HG02852 (cell line): ENCODE measurements around the gene PURB.
"Not testable (repeated sequence)": the region's sequence is repeated elsewhere in the genome, so short reads cannot be mapped to it uniquely, and the experiment has no call there.

ENCODE experiments used
- ATAC-seq: cut with Tn5 transposase; IDR thresholded peaks from one replicate; pipeline ENCODE4 v1.9.1; 2021; ENCODE audit warnings: mild to moderate bottlenecking, moderate library complexity; ENCODE audit not compliant: unreplicated experiment

PURB gene

DNA sequence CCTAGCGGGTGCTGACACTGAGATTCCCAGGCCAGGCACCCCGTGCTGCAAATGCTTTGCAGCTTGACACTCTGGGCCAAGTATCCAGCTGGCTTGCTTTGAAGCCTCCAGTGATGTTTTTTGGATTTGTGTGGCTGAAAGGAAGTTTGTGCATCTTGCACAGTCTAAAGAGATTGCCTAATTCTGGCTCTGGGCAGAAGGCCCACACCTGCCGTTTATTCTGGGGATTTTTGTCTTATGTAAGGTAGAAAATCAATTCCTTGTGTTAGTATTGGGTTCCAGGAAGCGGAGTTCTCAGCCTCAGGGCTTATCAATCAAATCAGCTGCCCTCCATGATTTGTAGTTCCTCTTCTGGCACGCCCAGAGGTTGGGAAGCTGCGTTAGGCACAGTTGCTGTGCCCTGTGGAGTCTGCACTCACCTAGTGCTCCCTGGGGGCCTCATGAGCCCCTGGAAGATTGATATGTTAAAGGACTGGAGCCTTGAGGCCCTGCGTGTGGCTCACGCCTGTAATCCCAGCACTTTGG lies 8.4 kb upstream of the PURB start:
- no peak for ATAC-seq

DNA sequence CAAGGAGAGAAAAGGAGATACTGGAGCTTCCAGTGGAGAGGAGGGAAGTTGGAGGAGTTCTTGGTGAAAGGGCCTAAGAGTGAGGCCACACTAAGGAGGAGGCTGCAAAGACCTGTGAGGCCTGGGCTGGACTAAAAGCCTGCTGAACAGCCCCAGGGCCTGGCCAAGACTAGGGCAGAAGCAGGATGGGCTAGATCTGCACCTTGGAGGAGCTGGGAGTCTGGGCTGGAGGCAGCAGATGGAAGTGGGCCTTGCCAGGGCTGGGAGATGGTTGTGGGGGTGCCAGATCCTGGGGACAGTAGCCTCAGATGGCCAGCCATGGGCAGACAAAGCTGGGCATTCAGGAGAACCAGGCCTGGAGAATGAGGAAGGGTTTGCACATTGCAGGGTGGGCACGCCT lies 6.5 kb upstream of the PURB start:
- ATAC-seq, result no peak

- no peak for ATAC-seq
Measured at GRCh38 chr7:44891372-44891771, 6.0 kb upstream of the PURB start.

- no peak for ATAC-seq
Measured at GRCh38 chr7:44889086-44889781, 3.9 kb upstream of the PURB start.

GRCh38 chr7:44887293-44887692 lies 2.0 kb upstream of the PURB start:
- ATAC-seq, result no peak

- peak; percentile 17 for ATAC-seq
Measured at GRCh38 chr7:44884621-44885393, 523 bp downstream of the PURB start.

GRCh38 chr7:44883961-44884620 lies 1.2 kb downstream of the PURB start:
- ATAC-seq, result no peak

DNA sequence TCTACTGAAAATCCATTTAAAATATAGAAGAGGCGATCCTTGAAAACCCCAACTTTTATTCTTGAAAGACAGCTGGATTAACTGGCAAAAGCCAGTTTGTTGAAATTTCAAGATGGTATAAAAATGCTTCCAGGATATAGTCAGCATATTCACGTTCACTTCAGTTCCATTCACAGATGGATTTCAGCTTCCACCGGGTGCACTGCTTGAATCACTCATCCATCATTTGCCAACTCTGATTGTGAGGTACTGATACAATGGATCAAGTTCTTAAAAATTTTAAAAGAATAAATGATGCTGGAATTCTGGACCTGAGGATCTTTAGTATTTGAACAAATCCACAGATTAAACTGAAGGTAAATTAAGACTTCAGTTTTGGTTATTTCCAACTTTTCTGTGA lies 2.4 kb downstream of the PURB start:
- ATAC-seq, result no peak

- ATAC-seq, result no peak
Measured at GRCh38 chr7:44881610-44882009, 3.7 kb downstream of the PURB start.

GRCh38 chr7:44881066-44881600 lies 4.2 kb downstream of the PURB start:
- no peak for ATAC-seq

- no peak for ATAC-seq
Measured at GRCh38 chr7:44880317-44881018, 4.9 kb downstream of the PURB start.

DNA sequence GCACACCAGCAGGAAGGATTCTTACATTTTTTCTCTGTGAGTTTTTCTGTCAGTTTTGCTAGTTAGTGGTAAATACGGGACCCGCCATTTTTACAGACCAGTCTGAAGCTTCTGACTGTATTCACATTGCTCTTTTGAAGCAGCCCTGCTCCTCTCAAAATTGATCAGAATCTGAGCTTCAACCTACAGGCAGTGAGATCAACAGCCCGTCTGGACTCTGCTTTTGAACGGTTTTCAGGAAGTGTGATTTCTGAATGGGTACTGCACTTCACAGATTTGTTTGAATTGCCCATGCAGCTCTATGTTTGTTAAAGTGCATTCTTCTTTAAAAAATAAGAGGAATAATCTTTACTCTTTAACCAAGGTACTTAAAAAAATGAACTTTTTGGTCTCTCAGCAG lies 8.9 kb downstream of the PURB start:
- ATAC-seq, result no peak

GRCh38 chr7:44875241-44875640 lies 10.1 kb downstream of the PURB start:
- no peak for ATAC-seq

GRCh38 chr7:44872787-44873186 lies 12.5 kb downstream of the PURB start:
- ATAC-seq, result no peak

DNA sequence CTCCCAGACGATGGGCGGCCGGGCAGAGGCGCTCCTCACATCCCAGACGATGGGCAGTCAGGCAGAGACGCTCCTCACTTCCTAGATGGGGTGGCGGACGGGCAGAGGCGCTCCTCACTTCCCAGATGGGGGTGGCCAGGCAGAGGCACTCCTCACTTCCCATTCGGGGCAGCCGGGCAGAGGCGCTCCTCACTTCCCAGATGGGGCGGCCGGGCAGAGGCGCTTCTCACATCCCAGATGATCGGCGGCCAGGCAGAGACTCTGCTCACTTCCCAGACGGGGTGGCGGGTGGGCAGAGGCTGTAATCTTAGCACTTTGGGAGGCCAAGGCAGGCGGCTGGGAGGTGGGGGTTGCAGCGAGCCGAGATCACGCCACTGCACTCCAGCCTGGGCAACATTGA lies 13.4 kb downstream of the PURB start:
- ATAC-seq, result not testable (repeated sequence)

- not testable (repeated sequence) for ATAC-seq
Measured at GRCh38 chr7:44870780-44871179, 14.6 kb downstream of the PURB start.

DNA sequence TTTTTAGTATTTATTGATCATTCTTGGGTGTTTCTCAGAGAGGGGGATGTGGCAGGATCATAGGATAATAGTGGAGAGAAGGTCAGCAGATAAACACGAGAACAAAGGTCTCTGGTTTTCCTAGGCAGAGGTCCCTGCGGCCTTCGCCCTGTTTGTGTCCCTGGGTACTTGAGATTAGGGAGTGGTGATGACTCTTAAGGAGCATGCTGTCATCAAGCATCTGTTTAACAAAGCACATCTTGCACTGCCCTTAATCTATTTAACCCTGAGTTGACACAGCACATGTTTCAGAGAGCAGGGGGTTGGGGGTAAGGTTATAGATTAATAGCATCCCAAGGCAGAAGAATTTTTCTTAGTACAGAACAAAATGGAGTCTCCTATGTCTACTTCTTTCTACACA lies 15.0 kb downstream of the PURB start:
- not testable (repeated sequence) for ATAC-seq

- no peak for ATAC-seq
Measured at GRCh38 chr7:44867073-44867995, 18.0 kb downstream of the PURB start.

DNA sequence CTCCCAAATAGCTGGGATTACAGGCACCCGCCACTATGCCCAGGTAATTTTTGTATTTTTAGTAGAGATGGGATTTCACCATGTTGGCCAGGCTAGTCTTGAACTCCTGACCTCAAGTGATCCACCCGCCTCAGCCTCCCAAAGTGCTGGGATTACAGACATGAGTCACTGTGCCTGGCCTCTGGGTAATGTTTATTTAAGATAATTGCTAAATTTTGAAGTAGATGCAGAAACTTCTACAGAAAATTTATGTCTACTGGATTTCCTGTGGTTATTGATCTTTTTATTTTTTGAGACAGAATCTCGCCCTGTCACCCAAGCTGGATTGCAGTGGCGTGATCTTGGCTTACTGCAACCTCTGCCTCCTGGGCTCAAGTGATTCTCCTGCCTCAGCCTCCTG lies 23.4 kb downstream of the PURB start:
- not testable (repeated sequence) for ATAC-seq

DNA sequence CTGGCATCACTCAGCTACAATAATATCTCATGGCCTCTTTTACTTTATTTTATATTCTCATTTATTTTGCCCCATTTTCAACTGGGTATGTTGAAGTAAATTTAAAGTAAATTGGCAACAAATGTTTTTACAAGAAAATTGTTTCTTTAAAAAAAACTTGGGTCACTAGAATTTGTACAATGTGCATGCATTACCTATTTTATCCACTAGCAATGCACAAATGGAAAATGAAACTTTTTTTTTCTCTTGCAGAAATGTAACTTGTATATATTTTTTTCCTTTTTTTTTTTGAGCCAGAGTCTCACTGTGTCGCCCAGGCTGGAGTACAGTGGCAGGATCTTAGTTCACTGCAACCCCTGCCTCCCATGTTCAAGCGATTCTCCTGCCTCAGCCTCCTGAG lies 27.2 kb downstream of the PURB start:
- no peak for ATAC-seq
